Nucleus accumbens (tissue), 56 donors: ENCODE data around the gene CERS6.

Experiments
- DNase-seq, 56 donors: peaks; one replicate each; lab custom pipeline; 2025; lab: John Stamatoyannopoulos, UW

CERS6 gene

GRCh38 chr2:168592181-168592831 lies 136.2 kb downstream of the CERS6 start:
- DNase-seq, result peak in 1 of 56 donors; percentile 12

DNA sequence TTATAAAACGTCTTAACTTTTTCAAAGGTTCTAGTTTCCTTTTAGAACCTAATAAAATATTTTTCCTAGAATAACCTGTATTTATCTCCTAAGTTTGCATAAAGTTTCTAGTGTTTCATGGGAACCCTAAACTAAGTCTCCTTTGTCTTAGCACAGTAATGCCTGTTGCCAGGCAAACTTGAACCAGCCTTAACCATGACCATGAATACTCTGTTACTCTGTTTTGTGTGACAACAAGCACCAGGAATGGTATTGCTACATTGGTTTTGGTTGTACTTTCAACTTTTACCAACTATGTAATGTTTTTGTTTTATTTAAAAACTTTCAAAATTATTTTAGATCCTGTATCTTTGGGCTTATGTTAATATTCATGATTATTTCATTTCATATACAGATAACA lies 137.6 kb downstream of the CERS6 start:
- DNase-seq, result no peak

DNA sequence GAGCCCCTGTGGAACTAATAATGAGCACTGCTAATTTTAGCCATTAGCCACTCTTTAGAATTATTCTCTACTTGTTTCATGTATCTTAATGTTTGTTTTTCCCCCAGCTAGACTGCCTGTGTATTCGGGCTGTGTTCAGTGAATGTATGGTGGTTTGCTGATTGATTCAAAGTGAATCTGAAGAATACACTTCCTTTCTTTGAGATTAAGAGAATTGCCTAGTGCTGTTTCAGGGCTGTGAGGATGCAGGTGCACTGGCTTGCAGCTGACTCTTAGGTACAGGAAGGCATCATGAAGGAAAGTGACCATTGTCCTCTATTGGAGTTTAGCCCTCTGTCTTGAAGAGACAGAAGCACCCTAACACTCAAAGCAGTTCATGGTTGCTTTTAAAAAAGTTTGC lies 138.7 kb downstream of the CERS6 start:
- DNase-seq, result no peak

- DNase-seq, result no peak
Observed at GRCh38 chr2:168596881-168597655, 141.0 kb downstream of the CERS6 start.

GRCh38 chr2:168599738-168600137 lies 143.7 kb downstream of the CERS6 start:
- no peak for DNase-seq

DNA sequence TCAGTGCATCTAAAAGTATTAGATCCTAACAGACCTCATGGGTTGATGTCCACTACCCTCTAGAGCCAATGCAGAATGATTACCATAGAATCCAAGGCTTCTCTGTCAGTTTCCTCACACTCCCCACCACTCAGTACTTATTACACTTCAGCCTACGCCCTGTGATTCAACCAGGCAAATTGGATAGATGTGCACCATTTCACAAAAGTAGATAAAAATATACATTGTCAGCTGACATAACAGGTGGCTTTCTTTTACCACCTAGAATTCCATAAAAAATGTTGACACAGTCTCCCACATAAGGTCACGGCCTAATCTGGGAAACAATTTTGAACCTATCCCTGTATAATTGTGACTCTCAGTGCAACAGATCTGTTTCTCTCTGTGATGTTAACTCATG lies 144.9 kb downstream of the CERS6 start:
- peak in 2 of 56 donors; percentile 7 to 25 for DNase-seq

DNA sequence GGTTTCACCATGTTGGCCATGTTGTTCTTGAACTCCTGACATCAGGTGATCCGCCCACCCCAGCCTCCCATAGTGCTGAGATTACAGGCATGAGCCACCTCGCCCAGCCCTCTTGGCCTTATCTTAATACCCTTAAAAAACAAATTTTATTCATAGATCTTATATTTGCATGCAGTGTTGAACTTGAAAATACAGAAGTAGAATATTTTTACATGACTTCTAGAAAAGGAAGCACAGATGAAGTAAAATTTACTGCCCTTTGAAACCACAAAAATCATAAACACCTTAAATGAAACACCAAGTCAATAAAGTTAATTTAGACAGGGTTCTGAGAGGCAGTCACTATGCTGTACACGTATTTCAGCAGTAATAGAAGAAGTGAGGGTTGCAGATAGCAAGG lies 145.7 kb downstream of the CERS6 start:
- DNase-seq, result no peak

- no peak for DNase-seq
Observed at GRCh38 chr2:168602379-168602778, 146.3 kb downstream of the CERS6 start.

- no peak for DNase-seq
Observed at GRCh38 chr2:168602846-168603401, 146.9 kb downstream of the CERS6 start.

GRCh38 chr2:168603439-168603961 lies 147.4 kb downstream of the CERS6 start:
- no peak for DNase-seq

- no peak for DNase-seq
Observed at GRCh38 chr2:168604252-168604651, 148.2 kb downstream of the CERS6 start.

DNA sequence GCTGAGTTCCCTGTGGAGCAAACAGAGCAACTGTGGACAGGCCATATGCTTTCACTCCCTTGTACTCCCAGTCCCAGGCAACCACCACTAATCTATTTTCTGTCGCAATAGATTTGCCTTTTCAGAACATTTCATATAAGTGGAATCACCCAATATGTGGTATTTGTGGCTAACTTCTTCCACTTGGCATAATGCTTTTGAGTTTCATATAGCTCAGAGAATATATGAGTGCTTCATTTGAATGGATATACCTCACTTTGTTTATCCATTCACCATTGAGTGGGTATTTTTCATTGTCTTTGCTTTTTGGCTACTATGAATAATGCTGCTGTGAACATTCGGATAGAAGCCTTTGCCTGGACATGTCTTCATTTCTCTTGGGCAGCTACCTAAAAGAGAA lies 151.9 kb downstream of the CERS6 start:
- DNase-seq, result no peak

GRCh38 chr2:168608796-168609195 lies 152.7 kb downstream of the CERS6 start:
- no peak for DNase-seq

GRCh38 chr2:168611091-168611490 lies 155.0 kb downstream of the CERS6 start:
- DNase-seq, result no peak

GRCh38 chr2:168611896-168612650 lies 156.0 kb downstream of the CERS6 start:
- DNase-seq, result no peak

- no peak for DNase-seq
Observed at GRCh38 chr2:168612719-168613118, 156.6 kb downstream of the CERS6 start.

DNA sequence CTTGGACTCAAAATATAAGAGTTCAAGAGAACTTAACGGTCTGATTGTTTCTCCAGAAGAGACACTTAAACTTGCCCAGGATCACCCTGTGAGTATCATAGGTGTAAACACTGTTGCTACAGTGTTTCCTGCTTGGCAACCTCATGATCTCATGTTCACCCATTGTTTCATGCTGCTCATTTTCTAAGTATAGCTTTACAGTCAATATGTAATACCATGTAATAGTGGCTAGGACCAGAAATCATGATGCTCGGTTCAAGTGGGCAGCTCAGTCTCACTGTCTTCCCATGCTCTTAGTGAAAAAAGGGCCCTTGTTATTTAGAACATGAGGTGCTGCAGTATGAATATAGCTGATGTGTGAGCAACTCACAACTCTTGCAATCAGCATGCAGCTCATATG lies 157.5 kb downstream of the CERS6 start:
- no peak for DNase-seq

DNA sequence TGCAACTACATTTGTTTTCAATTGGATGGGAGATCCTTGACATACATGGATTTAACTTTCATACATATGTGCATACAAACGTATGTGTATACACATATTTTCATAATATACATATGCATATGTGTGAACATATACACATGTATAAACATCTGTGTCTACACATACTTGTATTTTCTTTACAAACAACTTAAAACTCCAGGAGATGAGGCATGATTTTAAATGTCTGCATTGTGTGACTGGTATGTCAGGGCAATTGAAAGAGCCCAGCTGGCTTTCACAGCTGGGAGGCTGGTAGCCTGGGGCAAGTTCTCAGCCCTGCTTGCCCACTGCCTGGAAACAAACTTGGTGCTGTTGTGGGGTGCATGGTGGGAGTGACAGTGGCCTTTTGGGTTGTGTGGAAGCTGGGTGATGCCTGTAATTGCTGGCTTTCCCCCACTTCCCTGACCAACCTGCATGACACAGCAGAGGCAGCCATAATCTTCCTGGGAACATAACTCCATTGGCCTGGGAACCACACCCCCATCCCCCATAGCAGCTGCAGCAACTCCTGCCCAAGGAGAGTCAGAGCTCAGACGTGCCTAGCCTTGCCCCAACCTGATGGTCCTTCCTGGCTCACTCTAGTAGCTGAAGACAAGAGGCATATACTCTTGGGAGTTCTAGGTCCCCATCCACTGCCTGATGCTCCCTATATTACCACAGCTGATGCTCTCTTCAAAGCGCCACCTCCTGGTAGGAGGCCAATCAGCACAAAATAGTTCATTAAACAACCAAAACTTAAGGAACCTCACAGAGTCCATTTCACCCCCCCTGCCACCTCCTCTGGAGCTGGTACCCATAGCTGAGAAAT lies 158.3 kb downstream of the CERS6 start:
- no peak for DNase-seq

GRCh38 chr2:168620554-168620953 lies 164.5 kb downstream of the CERS6 start:
- DNase-seq, result no peak

DNA sequence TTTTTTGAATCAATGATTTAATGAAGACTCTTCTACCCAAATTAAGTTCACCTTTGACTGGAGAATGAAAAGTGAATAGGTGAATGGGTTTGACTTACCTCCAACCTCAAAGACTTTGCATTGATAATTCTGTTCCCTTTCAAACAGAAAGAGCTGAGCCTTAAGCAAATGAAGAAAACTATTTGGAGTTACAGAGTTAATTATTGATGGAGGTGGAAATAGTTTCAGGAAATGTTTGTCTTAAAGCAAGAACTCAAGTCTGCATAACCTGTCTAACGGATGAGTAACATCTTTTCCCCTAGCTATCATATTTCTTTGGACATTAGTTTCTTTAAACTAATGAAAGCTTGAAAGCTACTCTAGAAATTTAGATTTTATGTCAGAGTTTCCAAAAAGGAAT lies 166.5 kb downstream of the CERS6 start:
- no peak for DNase-seq
